Rectal smooth muscle tissue (tissue), 1 donor: ENCODE measurements around the gene CD7.
A peak's percentile ranks its signal among the peaks of the same experiment; 100 is the strongest.

ENCODE experiments used
- H3K27ac ChIP-seq: one replicate; pipeline ENCODE4 v1.7.0; 2013; ENCODE audit warnings: low read depth, low read length, inconsistent platforms
- H3K27me3 ChIP-seq: one replicate; pipeline ENCODE4 v1.7.0; 2013; ENCODE audit warnings: low read length; ENCODE audit not compliant: control insufficient read depth, insufficient read depth
- H3K36me3 ChIP-seq: one replicate; pipeline ENCODE4 v1.7.0; 2013; ENCODE audit warnings: low read length; ENCODE audit not compliant: control insufficient read depth, insufficient read depth
- H3K4me1 ChIP-seq: one replicate; pipeline ENCODE4 v1.7.0; 2013; ENCODE audit warnings: low read length; ENCODE audit not compliant: control insufficient read depth, insufficient read depth
- H3K4me3 ChIP-seq: one replicate; pipeline ENCODE4 v1.7.0; 2013; ENCODE audit warnings: low read length
- H3K9ac ChIP-seq: one replicate; pipeline ENCODE4 v1.7.0; 2013; ENCODE audit warnings: low read length

CD7 gene

DNA sequence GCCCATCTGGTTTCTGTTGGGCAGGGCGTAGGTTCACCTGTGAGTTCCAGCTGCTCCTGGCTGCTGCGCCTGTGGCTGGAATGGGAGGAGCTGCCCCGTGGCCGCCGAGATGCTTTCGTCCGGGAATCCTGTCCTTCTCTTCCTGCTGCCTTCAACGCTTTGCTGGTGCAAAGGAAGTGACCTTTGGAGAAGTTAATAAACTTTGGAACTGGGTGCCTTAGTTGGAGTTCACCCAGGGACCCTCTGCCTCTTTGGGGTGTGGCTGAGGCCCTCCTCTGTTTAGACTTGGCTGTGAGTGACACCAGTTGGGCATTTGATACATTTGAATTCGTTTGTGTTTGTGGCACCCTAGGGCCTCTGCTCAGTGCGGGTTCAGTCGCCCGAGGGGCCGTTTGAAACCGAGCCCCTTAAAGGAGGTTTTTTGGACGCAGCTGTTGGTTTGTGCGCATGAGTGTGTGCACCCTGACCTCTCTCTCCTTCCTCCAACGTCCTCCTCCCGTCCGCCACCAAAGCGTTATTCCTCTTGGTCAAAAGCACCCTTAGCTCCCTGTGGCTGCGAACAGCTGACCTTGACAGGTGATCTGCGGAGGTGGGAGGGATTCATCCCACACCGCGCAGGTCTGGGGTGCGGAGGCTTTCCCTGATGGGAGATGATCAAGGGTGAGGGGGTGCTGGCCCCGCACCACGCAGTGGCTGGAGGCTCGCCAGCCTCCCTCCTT is 25.1 kb upstream of the CD7 start:
- H3K4me1 ChIP-seq = peaks cover 4% of the 10 kb centered on the region
- no peaks in the 10 kb centered on the region for H3K27me3 ChIP-seq
- no peak overlapping the region for H3K9ac ChIP-seq
- H3K4me3 ChIP-seq = no peak overlapping the region
- no peak overlapping the region for H3K27ac ChIP-seq
- H3K36me3 ChIP-seq = no peaks in the 10 kb centered on the region

DNA sequence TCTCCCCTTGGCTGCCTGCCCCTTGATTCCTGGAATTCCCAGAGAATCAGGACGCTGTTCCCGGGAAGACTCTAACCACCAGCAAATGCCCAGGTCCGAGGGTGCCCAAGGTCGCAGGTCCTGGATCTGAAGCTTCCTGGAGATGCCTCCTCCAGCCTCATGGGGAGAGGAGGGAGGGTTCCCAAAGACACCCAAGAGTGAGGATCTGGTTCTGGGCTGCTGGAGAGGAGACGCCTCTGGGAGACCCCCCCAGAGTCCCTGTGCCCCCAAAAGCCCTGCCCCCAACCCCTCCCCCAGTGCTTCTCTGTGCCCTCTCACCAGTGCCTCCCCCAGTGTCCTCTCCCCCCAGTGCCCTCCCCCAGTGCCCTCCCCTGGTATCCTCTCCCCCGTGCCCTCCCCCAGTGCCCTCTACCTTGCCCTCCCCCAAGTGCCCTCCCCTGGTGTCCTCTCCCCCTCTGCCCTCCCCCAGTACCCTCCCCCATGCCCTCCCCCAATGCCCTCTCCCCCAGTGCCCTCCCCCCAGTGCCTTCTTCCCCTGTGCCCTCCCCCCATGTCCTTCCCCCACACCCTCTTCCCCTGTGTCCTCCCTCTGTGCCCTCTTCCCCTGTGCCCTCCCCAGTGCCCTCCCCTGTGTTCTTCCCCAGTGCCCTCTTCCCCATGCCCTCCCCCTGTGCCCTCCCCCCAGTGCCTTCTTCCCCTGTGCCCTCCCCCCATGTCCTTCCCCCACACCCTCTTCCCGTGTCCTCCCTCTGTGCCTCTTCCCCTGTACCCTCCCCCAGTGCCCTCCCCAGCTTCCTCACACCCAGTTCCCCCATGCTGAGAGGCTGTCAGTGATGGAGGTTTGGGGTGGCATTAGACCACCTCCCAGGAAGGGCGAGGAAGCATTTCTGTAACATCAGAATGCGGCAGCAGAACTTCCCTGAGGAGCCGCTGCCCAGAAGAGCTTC is 22.5 kb upstream of the CD7 start:
- Histone ChIP-seq H3K9ac (no peak overlapping the region), H3K4me3 (peak overlapping the region; percentile 53), H3K27ac (peak overlapping the region; percentile 86), H3K36me3 (no peaks in the 10 kb centered on the region), H3K4me1 (peaks cover 9% of the 10 kb centered on the region), H3K27me3 (no peaks in the 10 kb centered on the region)

DNA sequence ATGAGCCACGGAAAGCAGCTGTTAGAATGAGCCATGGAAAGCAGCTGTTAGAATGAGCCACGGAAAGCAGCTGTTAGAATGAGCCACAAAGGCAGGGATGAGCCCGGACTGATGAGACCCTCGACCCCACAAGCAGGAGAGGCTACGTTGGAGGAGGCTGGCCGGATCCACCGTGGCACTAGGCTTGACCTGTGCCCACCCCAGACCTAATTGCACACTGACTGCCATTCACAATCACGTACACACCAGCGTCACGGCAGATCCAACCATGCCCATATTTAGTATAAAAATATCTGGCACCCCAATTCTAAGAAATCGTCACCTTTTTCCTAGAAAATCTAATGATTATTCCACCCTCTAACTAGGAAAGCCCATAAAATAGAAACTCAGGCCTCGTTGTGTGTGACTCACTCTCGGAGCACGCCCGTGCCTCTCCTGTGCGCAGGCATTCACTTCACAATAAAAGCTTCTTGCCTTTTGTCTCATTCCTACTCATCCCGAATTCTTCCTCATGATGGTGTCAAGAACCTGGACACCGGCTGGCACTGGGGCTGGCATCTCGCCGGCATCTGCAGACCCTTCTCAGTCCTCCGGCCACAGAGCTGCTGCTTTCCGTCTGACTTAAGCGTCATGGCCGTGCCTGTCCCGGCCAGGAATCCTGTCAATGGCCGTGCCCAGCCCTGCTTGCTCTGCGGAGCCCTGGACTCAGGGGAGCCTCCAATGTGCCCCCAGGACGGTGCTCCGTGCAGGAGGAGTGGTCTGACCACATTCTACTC is 21.6 kb upstream of the CD7 start:
- Histone ChIP-seq H3K4me3 (peak overlapping the region; percentile 53), H3K4me1 (peaks cover 15% of the 10 kb centered on the region), H3K9ac (peak overlapping the region; percentile 60), H3K27me3 (no peaks in the 10 kb centered on the region), H3K36me3 (no peaks in the 10 kb centered on the region), H3K27ac (peak overlapping the region; percentile 86)

DNA sequence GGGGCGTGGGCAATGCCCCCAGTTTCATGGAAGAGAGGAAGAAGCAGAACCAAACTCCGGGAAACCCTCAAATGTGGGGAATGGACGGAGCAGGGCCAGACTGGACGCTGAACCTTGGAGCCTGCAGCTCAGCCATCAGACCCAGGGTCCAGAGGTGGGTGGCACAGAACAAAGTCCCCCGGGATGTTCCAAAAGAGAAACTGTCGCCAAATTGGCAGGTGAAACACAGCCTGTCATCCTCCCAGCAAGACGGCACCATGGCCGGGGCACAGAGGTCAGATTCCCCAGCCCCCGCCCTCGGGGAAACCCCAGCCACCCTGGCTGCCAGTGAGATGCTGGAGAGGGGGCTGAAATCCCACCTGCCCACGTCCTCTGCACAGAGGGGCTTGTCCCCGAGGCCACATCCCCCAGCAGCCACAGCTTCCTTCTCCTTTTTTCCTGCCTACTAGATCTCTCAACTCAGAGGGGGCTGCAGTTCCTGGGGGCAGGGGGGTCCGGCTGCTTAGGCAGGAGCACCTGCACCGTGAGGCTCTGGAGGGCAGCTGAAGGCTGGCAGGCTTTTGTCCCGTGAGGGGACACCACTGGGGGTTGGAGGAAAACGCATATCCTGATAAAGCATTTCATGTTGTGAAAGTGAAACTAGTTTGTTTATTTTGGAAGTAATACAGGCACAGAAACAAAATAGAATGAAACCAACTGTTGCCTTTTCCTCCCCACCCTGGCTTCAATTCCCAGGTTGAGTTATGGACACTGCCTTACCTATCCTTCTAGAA is 17.4 kb upstream of the CD7 start:
- Histone ChIP-seq H3K4me3 (peak overlapping the region; percentile 71), H3K9ac (no peak overlapping the region), H3K4me1 (peaks cover 21% of the 10 kb centered on the region), H3K27ac (peak overlapping the region; percentile 53), H3K36me3 (no peaks in the 10 kb centered on the region), H3K27me3 (peaks cover 5% of the 10 kb centered on the region)

DNA sequence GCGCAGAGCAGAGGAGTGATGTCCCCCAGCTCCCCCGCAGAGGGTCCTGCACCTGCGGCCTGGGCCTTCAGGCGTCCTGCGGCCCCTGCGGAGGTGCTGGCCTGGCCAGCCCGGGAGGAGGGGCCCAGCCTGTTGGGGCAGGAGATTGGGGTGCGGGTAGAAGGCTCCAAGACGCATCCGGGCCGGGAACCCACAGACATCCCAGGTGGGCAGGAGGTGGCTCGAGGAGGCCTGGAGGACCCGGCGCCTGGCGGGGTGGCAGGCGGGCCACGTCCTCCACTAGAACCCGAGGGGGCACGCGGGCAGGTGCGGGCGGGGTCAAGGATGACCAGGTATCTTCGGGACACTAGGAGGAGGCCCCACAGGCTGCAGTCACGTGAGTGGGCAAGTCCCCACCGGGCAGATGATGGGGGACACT is 16.8 kb upstream of the CD7 start:
- Histone ChIP-seq H3K27me3 (peaks cover 5% of the 10 kb centered on the region), H3K36me3 (no peaks in the 10 kb centered on the region), H3K4me1 (peaks cover 21% of the 10 kb centered on the region), H3K27ac (peak overlapping the region; percentile 53), H3K9ac (no peak overlapping the region), H3K4me3 (peak overlapping the region; percentile 71)

DNA sequence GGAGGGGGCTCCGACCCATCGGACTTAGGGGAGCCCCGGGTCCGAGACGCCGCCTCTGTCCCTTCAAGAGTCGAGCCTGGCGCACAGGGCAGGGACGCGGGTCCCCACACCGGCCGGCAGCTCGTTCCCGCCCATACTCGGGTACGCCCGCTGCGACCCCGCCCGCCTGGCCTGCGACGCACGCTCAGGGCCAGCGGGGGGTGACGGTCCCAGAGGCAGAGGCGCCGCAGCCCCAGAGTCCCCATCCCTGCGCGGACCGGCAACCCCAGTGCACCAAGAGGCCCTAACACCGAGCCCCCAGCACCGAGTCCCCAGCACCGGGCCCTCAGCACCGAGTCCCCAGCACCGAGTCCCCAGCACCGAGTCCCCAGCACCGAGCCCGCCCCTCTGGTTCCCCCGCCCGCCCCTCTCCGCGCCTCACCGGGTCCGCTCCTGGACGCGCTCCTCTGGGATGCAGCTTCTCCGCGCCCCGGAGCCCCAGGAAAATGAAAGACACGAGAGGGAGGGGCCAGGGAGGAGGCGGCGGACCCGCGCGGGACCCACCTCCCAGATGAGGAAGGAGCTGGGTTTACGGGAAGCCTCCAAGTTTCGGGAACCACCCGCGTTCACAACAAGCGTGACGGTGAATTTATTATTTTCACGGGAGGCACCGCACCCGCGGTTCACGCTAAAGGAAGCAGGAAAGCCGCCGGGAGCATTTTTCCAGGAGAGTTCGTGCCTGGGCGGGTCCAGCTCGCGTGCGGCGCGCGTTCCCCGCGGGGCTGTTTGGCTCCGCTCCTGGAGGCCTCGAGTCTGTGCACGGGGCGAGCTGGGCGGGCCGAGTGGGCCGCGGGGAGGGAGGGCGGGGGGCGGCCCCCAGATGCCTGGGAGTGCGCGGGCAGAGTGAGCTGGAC is 16.1 kb upstream of the CD7 start, which contains the start of gene SECTM1:
SECTM1 (minus strand) TSS at position 488 of the 893 bp plus-strand sequence. CDS start 6,526 bp downstream, outside the sequence.
- Histone ChIP-seq H3K27me3 (peaks cover 5% of the 10 kb centered on the region), H3K4me1 (peaks cover 17% of the 10 kb centered on the region), H3K36me3 (no peaks in the 10 kb centered on the region), H3K4me3 (peak within 1 kb of the TSS; percentile 75), H3K9ac (no peak within 1 kb of the TSS), H3K27ac (peak within 1 kb of the TSS; percentile 53)

DNA sequence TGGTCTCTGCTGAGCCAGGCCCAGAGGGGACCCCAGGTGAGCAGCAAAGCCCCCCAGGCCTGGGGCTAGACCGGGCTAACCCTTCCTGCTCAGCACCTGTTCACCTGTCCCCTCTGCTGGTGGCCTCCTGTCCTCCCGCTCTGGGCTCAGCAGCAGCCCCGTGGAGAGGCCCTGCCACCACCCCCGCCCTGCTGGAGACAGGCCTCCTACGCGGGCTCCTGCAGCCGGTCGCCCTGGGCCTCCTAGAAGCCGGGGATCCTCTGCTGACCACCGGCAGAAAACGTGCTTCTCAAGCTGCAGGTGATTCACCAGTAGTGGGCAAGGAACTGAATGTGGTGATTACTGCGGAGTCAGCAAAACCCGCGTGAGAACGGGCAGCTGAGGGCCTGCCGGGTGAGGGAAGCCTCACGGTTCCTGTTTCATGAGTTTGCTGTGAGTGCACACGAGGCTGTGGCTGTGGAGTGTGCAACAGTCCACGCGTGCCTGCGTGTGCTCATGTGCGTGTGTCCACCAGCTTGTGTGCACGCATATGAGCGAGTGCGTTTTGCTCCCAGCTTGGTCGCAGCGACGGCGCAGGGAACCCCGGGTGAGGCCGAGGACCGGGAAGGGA is 15.4 kb upstream of the CD7 start:
- Histone ChIP-seq H3K4me3 (peak overlapping the region; percentile 57), H3K9ac (no peak overlapping the region), H3K4me1 (peaks cover 17% of the 10 kb centered on the region), H3K36me3 (no peaks in the 10 kb centered on the region), H3K27ac (no peak overlapping the region), H3K27me3 (peaks cover 5% of the 10 kb centered on the region)

DNA sequence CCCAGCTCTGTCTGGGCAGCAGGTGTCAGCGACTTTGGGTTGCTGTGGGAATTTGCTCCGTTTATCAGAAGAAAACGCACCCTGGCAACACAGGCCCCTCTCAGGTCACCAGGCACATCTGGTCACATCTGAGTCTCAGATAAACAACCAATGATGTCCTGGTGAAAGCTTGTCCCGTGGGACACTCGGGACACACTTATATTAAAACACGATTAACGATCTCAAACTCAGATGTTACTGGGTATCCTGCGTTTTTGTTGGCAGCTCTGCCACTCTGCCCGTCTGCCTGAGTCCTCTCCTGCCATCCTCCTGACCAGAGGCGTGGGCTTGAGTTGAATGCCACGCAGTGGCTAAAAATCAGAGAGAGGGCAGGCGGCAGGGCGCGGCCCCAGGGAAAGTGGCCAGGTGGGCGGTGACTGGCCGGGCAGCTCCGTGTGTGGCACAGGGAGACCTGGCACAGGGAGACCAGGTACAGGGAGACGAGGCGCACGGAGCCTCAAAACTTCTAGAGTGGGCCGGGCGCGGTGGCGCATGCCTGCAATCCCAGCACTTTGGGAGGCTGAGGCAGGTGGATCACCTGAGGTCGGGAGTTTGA is 14.0 kb upstream of the CD7 start:
- H3K4me1 ChIP-seq = peaks cover 17% of the 10 kb centered on the region
- no peaks in the 10 kb centered on the region for H3K36me3 ChIP-seq
- no peak overlapping the region for H3K4me3 ChIP-seq
- no peak overlapping the region for H3K27ac ChIP-seq
- H3K27me3 ChIP-seq = peaks cover 5% of the 10 kb centered on the region
- no peak overlapping the region for H3K9ac ChIP-seq

DNA sequence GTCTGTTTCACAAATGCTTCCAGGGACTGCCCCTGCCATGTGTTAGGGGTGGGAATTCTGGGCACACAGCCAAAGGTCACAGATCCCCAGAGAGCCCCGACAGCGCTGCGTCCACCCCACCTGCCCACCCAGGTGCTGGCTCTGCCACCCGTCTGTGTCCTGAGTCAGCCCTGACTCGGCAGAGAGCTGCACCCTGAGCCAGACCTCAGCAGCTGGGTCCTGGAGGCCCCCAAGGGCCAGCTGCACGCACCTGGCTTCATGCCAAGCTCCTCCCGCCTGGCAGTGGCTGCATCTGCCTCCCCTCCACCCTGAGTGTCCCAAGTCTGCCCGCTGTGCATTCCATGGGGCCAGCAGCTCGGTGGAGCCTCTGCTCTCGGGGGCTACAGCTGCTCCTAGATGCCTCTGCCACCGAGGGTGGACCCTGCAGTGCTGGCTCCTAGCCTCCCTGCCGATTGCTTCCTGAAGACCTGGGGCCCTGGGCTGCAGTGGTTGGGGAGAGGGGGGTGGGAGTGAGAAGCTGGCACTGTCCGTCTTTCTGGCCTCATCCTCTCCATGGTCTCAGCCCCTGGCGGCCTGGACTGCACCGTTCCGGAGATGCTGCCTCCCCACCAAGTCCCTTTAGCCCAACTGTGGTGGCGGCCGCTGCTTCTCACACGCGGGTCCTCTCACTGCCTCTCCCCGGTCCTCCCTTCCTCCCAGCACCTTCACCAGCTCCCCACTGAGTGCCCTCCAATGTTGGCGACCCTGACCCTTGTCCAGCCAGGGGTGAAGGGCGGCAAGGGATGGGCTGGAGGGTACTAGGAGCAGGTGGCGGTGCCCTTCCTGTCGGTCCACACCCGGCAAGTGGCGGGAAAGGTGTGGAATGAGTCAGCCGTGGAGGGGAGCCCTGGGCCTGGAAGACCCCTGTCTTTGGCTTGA is 13.2 kb upstream of the CD7 start:
- H3K9ac ChIP-seq = no peak overlapping the region
- peaks cover 5% of the 10 kb centered on the region for H3K27me3 ChIP-seq
- H3K4me3 ChIP-seq = peak overlapping the region; percentile 24
- no peak overlapping the region for H3K27ac ChIP-seq
- no peaks in the 10 kb centered on the region for H3K36me3 ChIP-seq
- H3K4me1 ChIP-seq = peaks cover 17% of the 10 kb centered on the region
